SK-N-SH (cell line): ENCODE data around the gene IL18BP. TPM values are rescaled to one million over a fixed set of nuclear protein-coding genes. Genes with fewer than 3 reads are reported as not detected.

Source experiments
- CTCF ChIA-PET: fragments of 300-600, 350-600 bp; formaldehyde crosslinking; extraction: SDS; loops from one replicate; lab custom pipeline; 2021; lab: Yijun Ruan, JAX
- POLR2A ChIA-PET: fragments of 350-600 bp; sonication (Branson Sonifier 250); formaldehyde crosslinking; extraction: SDS; loops from one replicate; lab custom pipeline; 2020; ENCODE audit warnings: antibody characterized with exemption, inconsistent platforms; lab: Yijun Ruan, JAX
- DNase-seq: peaks from one replicate; pipeline ENCODE4 v3.0.0; 2012
- H2AFZ ChIP-seq: fragments of 200-600 bp; sonication (generic); 2 replicates; pipeline ENCODE4 v1.8.1; 2016; ENCODE audit warnings: antibody characterized with exemption, mild to moderate bottlenecking, low read depth
- H3F3A ChIP-seq: fragments of 200-600 bp; sonication (generic); replicated peaks from 2 replicates; pipeline ENCODE3; 2016; ENCODE audit warnings: antibody characterized with exemption, mild to moderate bottlenecking; ENCODE audit not compliant: insufficient read depth
- H3K27ac ChIP-seq, 2 experiments: fragments of 200-500 bp in 1 of 2; fragments of 200-600 bp in 1 of 2; sonication (Bioruptor generic) in 1 of 2; sonication (generic), shearing (Covaris generic) in 1 of 2; 2 replicates each; pipeline versions ENCODE4 v1.5.1 to v1.6.1; 2014 to 2016; ENCODE audit warnings: low read depth in 2 of 2, inconsistent platforms in 1 of 2, low read length in 1 of 2, mild to moderate bottlenecking in 1 of 2, mixed read lengths in 1 of 2
- H3K27me3 ChIP-seq: fragments of 200-600 bp; sonication (generic), shearing (Covaris generic); 2 replicates; pipeline ENCODE4 v1.6.1; 2016; ENCODE audit warnings: mixed run types; ENCODE audit not compliant: insufficient read depth
- H3K36me3 ChIP-seq, 2 experiments: fragments of 200-500 bp in 1 of 2; fragments of 200-600 bp in 1 of 2; sonication (Bioruptor generic) in 1 of 2; sonication (generic) in 1 of 2; replicated peaks in 1 of 2; 2 replicates each; pipeline versions ENCODE3 to v1.5.1; 2014 to 2016; ENCODE audit warnings: low read length in 1 of 2, mild to moderate bottlenecking in 1 of 2; ENCODE audit not compliant: insufficient read depth in 2 of 2, control insufficient read depth in 1 of 2
- H3K4me1 ChIP-seq, 2 experiments: fragments of 200-500 bp in 1 of 2; fragments of 200-600 bp in 1 of 2; sonication (Bioruptor generic) in 1 of 2; sonication (generic), shearing (Covaris generic) in 1 of 2; 2 replicates each; pipeline versions ENCODE4 v1.5.1 to v1.6.1; 2014 to 2016; ENCODE audit warnings: low read depth in 1 of 2, low read length in 1 of 2, mixed run types in 1 of 2; ENCODE audit not compliant: insufficient read depth in 2 of 2, control insufficient read depth in 1 of 2
- H3K4me2 ChIP-seq: fragments of 200-600 bp; sonication (generic), shearing (Covaris generic); 2 replicates; pipeline ENCODE4 v1.6.1; 2017; ENCODE audit warnings: mixed run types
- H3K4me3 ChIP-seq, 2 experiments: fragments of 200-500 bp in 1 of 2; fragments of 200-600 bp in 1 of 2; sonication (Bioruptor generic) in 1 of 2; sonication (generic), shearing (Covaris generic) in 1 of 2; 2 replicates each; pipeline versions ENCODE4 v1.5.1 to v1.8.1; 2014 to 2016; ENCODE audit warnings: low read depth in 2 of 2, inconsistent platforms in 1 of 2, low read length in 1 of 2, mild to moderate bottlenecking in 1 of 2, mixed read lengths in 1 of 2, moderate library complexity in 1 of 2
- H3K79me2 ChIP-seq: fragments of 200-600 bp; sonication (generic); 2 replicates; pipeline ENCODE4 v1.8.1; 2017; ENCODE audit warnings: mild to moderate bottlenecking; ENCODE audit not compliant: insufficient read depth
- H3K9ac ChIP-seq: fragments of 200-600 bp; sonication (generic); 2 replicates; pipeline ENCODE4 v1.6.1; 2017; ENCODE audit warnings: mixed run types
- H3K9me2 ChIP-seq: fragments of 200-600 bp; sonication (generic); 2 replicates; pipeline ENCODE4 v1.6.1; 2017; ENCODE audit warnings: mixed run types
- H3K9me3 ChIP-seq: fragments of 200-600 bp; sonication (generic); 2 replicates; pipeline ENCODE4 v1.6.1; 2017; ENCODE audit warnings: mixed run types, mild to moderate bottlenecking, moderate library complexity
- H4K20me1 ChIP-seq: fragments of 200-600 bp; sonication (generic); 2 replicates; pipeline ENCODE4 v1.6.1; 2017; ENCODE audit warnings: mild to moderate bottlenecking, mixed run types; ENCODE audit not compliant: insufficient read depth
- GABPA ChIP-seq: IDR thresholded peaks from 2 replicates; pipeline ENCODE4 v1.4.0; 2012; ENCODE audit warnings: low read depth, mild to moderate bottlenecking
- JUND ChIP-seq: IDR thresholded peaks from 2 replicates; pipeline ENCODE4 v1.4.0; 2012
- MEF2A ChIP-seq: IDR thresholded peaks from 2 replicates; pipeline ENCODE4 v1.4.0; 2012; ENCODE audit warnings: low read depth, borderline replicate concordance
- RAD21 ChIP-seq: IDR thresholded peaks from 2 replicates; pipeline ENCODE4 v1.6.1; 2012; ENCODE audit warnings: mild to moderate bottlenecking, low read length
- SIN3A ChIP-seq: IDR thresholded peaks from 2 replicates; pipeline ENCODE4 v1.6.1; 2012; ENCODE audit warnings: low read depth, mild to moderate bottlenecking, low read length, moderate library complexity, borderline replicate concordance
- TAF1 ChIP-seq: IDR thresholded peaks from 2 replicates; pipeline ENCODE4 v1.6.1; 2012; ENCODE audit warnings: low read depth, mild to moderate bottlenecking, low read length, moderate library complexity, borderline replicate concordance
- TEAD4 ChIP-seq: IDR thresholded peaks from 2 replicates; pipeline ENCODE4 v1.4.0; 2012; ENCODE audit warnings: mild to moderate bottlenecking, borderline replicate concordance; ENCODE audit not compliant: insufficient read depth
- WGBS: methylation state at CpG from one replicate; pipeline ENCODE4 v1.1.6; 2017; ENCODE audit warnings: low lambda C conversion rate; 5-methylcytosine and 5-hydroxymethylcytosine counted together
- polyA plus RNA-seq, 3 experiments: library from polyadenylated mRNA; depleted of rRNA; stranded (reverse); fragments of >200 nt; gene quantifications; 2 replicates each; pipeline ENCODE4 v1.2.3, GENCODE V29; 2012
- TF ChIP-seq, protein P1 (sequence below): IDR thresholded peaks from 2 replicates; pipeline ENCODE4 v1.4.0; 2012; ENCODE audit warnings: low read depth
- TF ChIP-seq, protein P2 (sequence below): IDR thresholded peaks from 2 replicates; pipeline ENCODE4 v1.6.1; 2012; ENCODE audit warnings: mild to moderate bottlenecking, low read depth, low read length, moderate library complexity
- TF ChIP-seq, protein P3 (sequence below): IDR thresholded peaks from 2 replicates; pipeline ENCODE4 v1.4.0; 2012; ENCODE audit warnings: low read depth, borderline replicate concordance
- TF ChIP-seq, protein P4 (sequence below): fragments of 150-350 bp; IDR thresholded peaks from 2 replicates; pipeline ENCODE4 v1.6.1; 2016; ENCODE audit warnings: mild to moderate bottlenecking, low read depth, low read length
- TF ChIP-seq, protein P5 (sequence below): fragments of 200-600 bp; sonication (generic); IDR thresholded peaks from 2 replicates; pipeline ENCODE4 v1.6.1; 2017; ENCODE audit warnings: antibody characterized with exemption, mild to moderate bottlenecking, moderate library complexity
- TF ChIP-seq, protein P6 (sequence below): fragments of 150-350 bp; IDR thresholded peaks from 2 replicates; pipeline ENCODE4 v1.6.1; 2017; ENCODE audit warnings: antibody characterized with exemption, low read length, low read depth, borderline replicate concordance

IL18BP gene
- polyA plus RNA-seq, 1 of the 3 experiments (the other 2 are of a cell fraction), result 5.0 TPM

DNA sequence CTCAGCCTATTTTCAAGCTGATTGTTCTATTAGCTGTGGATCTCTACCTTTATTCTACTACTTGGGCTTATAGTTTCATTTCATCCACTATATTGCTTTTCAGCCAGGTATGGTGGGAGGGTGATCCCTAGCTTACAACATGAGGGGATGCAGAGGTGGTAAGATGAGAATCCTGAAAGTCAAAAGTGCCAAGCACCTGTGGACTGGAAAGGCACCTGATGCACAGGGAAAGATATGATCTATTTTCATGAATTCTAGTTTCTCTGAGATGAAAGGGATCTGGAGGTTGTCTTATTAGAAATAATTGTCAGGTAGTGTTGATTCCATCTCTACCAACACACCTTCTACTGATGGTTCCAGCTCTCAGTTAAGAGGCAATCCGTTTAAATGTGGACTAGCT is 21.6 kb upstream of the IL18BP start:
- no peak for DNase-seq
- Histone ChIP-seq H2AFZ (no peak overlapping the region), H3K4me1 (no peaks in the 10 kb centered on the region; a peak in 2 of 4 replicates), H3K36me3 (peaks cover 30 to 32% of the 10 kb centered on the region in 2 experiments), H3K79me2 (peaks cover 41% of the 10 kb centered on the region; the same call in 1 of the 2 replicates), H3F3A (no peaks in the 10 kb centered on the region), H3K4me3 (no peak overlapping the region), H3K4me2 (no peak overlapping the region), H3K27me3 (no peaks in the 10 kb centered on the region), H4K20me1 (no peaks in the 10 kb centered on the region; the same call in 1 of the 2 replicates), H3K9ac (no peak overlapping the region), H3K9me3 (no peaks in the 10 kb centered on the region), H3K9me2 (no peaks in the 10 kb centered on the region), H3K27ac (no peak overlapping the region)
- CTCF ChIA-PET, result interaction anchor here (0.6 to 5.0 kb wide), 43 partner anchors 9 to 722 kb away, joined by 3 to 37 read pairs (median 5); partner anchors contain the start of genes CLPB, IL18BP, INPPL1 and XNDC1N
- TF ChIP-seq TAF1, result no peak
- TF ChIP-seq JUND, result no peak
- TF ChIP-seq, protein P1, sequence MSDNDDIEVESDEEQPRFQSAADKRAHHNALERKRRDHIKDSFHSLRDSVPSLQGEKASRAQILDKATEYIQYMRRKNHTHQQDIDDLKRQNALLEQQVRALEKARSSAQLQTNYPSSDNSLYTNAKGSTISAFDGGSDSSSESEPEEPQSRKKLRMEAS, result no peak
- TF ChIP-seq TEAD4, result no peak
- TF ChIP-seq GABPA, result no peak
- TF ChIP-seq, protein P2, sequence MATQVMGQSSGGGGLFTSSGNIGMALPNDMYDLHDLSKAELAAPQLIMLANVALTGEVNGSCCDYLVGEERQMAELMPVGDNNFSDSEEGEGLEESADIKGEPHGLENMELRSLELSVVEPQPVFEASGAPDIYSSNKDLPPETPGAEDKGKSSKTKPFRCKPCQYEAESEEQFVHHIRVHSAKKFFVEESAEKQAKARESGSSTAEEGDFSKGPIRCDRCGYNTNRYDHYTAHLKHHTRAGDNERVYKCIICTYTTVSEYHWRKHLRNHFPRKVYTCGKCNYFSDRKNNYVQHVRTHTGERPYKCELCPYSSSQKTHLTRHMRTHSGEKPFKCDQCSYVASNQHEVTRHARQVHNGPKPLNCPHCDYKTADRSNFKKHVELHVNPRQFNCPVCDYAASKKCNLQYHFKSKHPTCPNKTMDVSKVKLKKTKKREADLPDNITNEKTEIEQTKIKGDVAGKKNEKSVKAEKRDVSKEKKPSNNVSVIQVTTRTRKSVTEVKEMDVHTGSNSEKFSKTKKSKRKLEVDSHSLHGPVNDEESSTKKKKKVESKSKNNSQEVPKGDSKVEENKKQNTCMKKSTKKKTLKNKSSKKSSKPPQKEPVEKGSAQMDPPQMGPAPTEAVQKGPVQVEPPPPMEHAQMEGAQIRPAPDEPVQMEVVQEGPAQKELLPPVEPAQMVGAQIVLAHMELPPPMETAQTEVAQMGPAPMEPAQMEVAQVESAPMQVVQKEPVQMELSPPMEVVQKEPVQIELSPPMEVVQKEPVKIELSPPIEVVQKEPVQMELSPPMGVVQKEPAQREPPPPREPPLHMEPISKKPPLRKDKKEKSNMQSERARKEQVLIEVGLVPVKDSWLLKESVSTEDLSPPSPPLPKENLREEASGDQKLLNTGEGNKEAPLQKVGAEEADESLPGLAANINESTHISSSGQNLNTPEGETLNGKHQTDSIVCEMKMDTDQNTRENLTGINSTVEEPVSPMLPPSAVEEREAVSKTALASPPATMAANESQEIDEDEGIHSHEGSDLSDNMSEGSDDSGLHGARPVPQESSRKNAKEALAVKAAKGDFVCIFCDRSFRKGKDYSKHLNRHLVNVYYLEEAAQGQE, result no peak
- TF ChIP-seq, protein P3, sequence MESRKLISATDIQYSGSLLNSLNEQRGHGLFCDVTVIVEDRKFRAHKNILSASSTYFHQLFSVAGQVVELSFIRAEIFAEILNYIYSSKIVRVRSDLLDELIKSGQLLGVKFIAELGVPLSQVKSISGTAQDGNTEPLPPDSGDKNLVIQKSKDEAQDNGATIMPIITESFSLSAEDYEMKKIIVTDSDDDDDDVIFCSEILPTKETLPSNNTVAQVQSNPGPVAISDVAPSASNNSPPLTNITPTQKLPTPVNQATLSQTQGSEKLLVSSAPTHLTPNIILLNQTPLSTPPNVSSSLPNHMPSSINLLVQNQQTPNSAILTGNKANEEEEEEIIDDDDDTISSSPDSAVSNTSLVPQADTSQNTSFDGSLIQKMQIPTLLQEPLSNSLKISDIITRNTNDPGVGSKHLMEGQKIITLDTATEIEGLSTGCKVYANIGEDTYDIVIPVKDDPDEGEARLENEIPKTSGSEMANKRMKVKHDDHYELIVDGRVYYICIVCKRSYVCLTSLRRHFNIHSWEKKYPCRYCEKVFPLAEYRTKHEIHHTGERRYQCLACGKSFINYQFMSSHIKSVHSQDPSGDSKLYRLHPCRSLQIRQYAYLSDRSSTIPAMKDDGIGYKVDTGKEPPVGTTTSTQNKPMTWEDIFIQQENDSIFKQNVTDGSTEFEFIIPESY, result no peak
- no peak for TF ChIP-seq MEF2A
- TF ChIP-seq, protein P4, sequence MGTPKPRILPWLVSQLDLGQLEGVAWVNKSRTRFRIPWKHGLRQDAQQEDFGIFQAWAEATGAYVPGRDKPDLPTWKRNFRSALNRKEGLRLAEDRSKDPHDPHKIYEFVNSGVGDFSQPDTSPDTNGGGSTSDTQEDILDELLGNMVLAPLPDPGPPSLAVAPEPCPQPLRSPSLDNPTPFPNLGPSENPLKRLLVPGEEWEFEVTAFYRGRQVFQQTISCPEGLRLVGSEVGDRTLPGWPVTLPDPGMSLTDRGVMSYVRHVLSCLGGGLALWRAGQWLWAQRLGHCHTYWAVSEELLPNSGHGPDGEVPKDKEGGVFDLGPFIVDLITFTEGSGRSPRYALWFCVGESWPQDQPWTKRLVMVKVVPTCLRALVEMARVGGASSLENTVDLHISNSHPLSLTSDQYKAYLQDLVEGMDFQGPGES, result no peak
- TF ChIP-seq, protein P5, sequence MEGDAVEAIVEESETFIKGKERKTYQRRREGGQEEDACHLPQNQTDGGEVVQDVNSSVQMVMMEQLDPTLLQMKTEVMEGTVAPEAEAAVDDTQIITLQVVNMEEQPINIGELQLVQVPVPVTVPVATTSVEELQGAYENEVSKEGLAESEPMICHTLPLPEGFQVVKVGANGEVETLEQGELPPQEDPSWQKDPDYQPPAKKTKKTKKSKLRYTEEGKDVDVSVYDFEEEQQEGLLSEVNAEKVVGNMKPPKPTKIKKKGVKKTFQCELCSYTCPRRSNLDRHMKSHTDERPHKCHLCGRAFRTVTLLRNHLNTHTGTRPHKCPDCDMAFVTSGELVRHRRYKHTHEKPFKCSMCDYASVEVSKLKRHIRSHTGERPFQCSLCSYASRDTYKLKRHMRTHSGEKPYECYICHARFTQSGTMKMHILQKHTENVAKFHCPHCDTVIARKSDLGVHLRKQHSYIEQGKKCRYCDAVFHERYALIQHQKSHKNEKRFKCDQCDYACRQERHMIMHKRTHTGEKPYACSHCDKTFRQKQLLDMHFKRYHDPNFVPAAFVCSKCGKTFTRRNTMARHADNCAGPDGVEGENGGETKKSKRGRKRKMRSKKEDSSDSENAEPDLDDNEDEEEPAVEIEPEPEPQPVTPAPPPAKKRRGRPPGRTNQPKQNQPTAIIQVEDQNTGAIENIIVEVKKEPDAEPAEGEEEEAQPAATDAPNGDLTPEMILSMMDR, result no peak
- no peak for TF ChIP-seq SIN3A
- TF ChIP-seq, protein P6, sequence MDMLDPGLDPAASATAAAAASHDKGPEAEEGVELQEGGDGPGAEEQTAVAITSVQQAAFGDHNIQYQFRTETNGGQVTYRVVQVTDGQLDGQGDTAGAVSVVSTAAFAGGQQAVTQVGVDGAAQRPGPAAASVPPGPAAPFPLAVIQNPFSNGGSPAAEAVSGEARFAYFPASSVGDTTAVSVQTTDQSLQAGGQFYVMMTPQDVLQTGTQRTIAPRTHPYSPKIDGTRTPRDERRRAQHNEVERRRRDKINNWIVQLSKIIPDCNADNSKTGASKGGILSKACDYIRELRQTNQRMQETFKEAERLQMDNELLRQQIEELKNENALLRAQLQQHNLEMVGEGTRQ, result no peak
- no peak for TF ChIP-seq RAD21
- WGBS, result 46% methylated on average over 1 of the region's 1 CpG
- POLR2A ChIA-PET, result interaction anchor here (0.9 kb wide), 1 partner anchor 48 kb away, joined by 3 read pairs; no protein-coding TSS in a partner anchor
